Measurements from ENCODE around the gene LLPH. TPM values are rescaled to one million over a fixed set of nuclear protein-coding genes. Genes with fewer than 3 reads are reported as not detected.

LLPH gene
- total RNA-seq, 1 donor from 2014 or later: 33.7 TPM

DNA sequence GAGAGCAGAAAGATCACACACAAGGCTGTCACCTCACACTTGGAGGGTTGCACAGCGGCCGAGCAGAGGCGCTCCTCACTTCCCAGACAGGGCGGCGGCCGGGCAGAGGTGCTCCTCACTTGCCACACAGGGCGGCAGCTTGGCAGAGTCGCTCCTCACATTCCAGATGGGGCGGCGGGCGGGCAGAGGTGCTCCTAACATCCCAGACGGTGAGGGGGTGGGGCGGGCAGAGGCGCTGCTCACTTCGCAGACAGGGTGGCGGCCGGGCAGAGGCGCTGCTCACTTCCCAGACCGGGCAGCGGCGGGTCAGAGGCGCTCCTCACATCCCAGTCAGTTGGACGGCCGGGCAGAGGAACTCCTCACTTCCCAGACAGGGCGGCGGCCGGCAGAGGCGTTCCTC lies 30.2 kb upstream of the LLPH start:
- Mint-ChIP-seq H3K27me3 (ENCODE audit: low read depth) (no peaks in the 10 kb centered on the region), H3K36me3 (ENCODE audit: low read depth) (peaks cover 77% of the 10 kb centered on the region), H3K4me1 (ENCODE audit: low read depth) (peaks cover 25% of the 10 kb centered on the region), H3K4me3 (ENCODE audit: low read depth) (no peak overlapping the region), H3K27ac (no peak overlapping the region), H3K9me3 (peaks cover 23% of the 10 kb centered on the region)
- intact Hi-C loops (cut with micrococcal nuclease): no loop called here
- no peak for DNase-seq (ENCODE audit: low spot score)

- no peaks in the 10 kb centered on the region for H3K27me3 Mint-ChIP-seq (ENCODE audit: low read depth)
These were observed 28.6 kb upstream of the LLPH start for GRCh38 chr12:66159123-66159522.

GRCh38 chr12:66156654-66157053 lies 26.1 kb upstream of the LLPH start:
- H3K4me3 Mint-ChIP-seq (ENCODE audit: low read depth): no peak overlapping the region
- intact Hi-C loops (cut with micrococcal nuclease): no loop called here
- H3K27me3 Mint-ChIP-seq (ENCODE audit: low read depth): no peaks in the 10 kb centered on the region
- no peaks in the 10 kb centered on the region for H3K9me3 Mint-ChIP-seq
- H3K36me3 Mint-ChIP-seq (ENCODE audit: low read depth): peaks cover 47% of the 10 kb centered on the region
- no peak for DNase-seq (ENCODE audit: low spot score)
- peaks cover 17% of the 10 kb centered on the region for H3K4me1 Mint-ChIP-seq (ENCODE audit: low read depth)
- H3K27ac Mint-ChIP-seq: no peak overlapping the region

More at GRCh38 chr12:66159123-66159522, 28.6 kb upstream of the LLPH start:
- peaks cover 65% of the 10 kb centered on the region for H3K36me3 Mint-ChIP-seq (ENCODE audit: low read depth)
- intact Hi-C loops (cut with micrococcal nuclease): no loop called here
- DNase-seq (ENCODE audit: low spot score): no peak
- H3K4me1 Mint-ChIP-seq (ENCODE audit: low read depth): peaks cover 21% of the 10 kb centered on the region
- H3K4me3 Mint-ChIP-seq (ENCODE audit: low read depth): no peak overlapping the region
- peaks cover 9% of the 10 kb centered on the region for H3K9me3 Mint-ChIP-seq
- no peak overlapping the region for H3K27ac Mint-ChIP-seq

GRCh38 chr12:66154776-66155175 lies 24.2 kb upstream of the LLPH start:
- peaks cover 49% of the 10 kb centered on the region for H3K36me3 Mint-ChIP-seq (ENCODE audit: low read depth)
- H3K27me3 Mint-ChIP-seq (ENCODE audit: low read depth): no peaks in the 10 kb centered on the region
- H3K9me3 Mint-ChIP-seq: no peaks in the 10 kb centered on the region
- no peak for DNase-seq (ENCODE audit: low spot score)
- peaks cover 16% of the 10 kb centered on the region for H3K4me1 Mint-ChIP-seq (ENCODE audit: low read depth)
- no peak overlapping the region for H3K27ac Mint-ChIP-seq
- intact Hi-C loops (cut with micrococcal nuclease): no loop called here
- no peak overlapping the region for H3K4me3 Mint-ChIP-seq (ENCODE audit: low read depth)

DNA sequence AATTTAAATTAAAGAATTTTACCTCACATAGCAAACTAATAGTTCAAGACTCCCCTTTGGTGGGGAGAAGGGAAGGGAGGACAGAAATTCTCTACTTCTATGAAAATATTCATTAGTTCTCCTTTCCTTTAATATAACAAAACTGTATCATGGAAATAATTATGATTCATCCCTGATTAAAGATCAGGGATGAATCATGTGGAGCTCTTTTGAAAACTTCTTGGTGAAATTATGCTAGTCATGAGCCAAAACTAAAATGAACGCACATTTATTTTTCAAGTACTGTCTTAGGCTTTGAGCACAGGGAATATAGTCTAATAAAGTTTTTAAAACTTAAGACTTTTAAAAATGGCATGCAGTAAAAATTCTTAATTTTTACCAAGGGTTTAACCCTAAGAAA lies 22.2 kb upstream of the LLPH start:
- intact Hi-C loops (cut with micrococcal nuclease): no loop called here
- Mint-ChIP-seq H3K36me3 (ENCODE audit: low read depth) (peaks cover 41% of the 10 kb centered on the region), H3K27ac (no peak overlapping the region), H3K9me3 (no peaks in the 10 kb centered on the region), H3K4me1 (ENCODE audit: low read depth) (peaks cover 7% of the 10 kb centered on the region), H3K4me3 (ENCODE audit: low read depth) (no peak overlapping the region), H3K27me3 (ENCODE audit: low read depth) (no peaks in the 10 kb centered on the region)
- no peak for DNase-seq (ENCODE audit: low spot score)

- no peak for DNase-seq (ENCODE audit: low spot score)
- intact Hi-C loops (cut with micrococcal nuclease): no loop called here
- Mint-ChIP-seq H3K4me3 (ENCODE audit: low read depth) (no peak overlapping the region), H3K36me3 (ENCODE audit: low read depth) (peaks cover 37% of the 10 kb centered on the region), H3K27ac (no peak overlapping the region), H3K9me3 (no peaks in the 10 kb centered on the region), H3K27me3 (ENCODE audit: low read depth) (no peaks in the 10 kb centered on the region), H3K4me1 (ENCODE audit: low read depth) (peaks cover 15% of the 10 kb centered on the region)
These were observed 19.3 kb upstream of the LLPH start for GRCh38 chr12:66149702-66150398.

GRCh38 chr12:66144791-66145754 lies 14.5 kb upstream of the LLPH start:
- Mint-ChIP-seq H3K9me3 (peaks cover 31% of the 10 kb centered on the region), H3K4me1 (ENCODE audit: low read depth) (peaks cover 19% of the 10 kb centered on the region), H3K4me3 (ENCODE audit: low read depth) (no peak overlapping the region), H3K27ac (peak overlapping the region; percentile 46), H3K36me3 (ENCODE audit: low read depth) (peaks cover 70% of the 10 kb centered on the region), H3K27me3 (ENCODE audit: low read depth) (no peaks in the 10 kb centered on the region)
- DNase-seq (ENCODE audit: low spot score): no peak
- intact Hi-C loops (cut with micrococcal nuclease): loop anchor here (1.0 kb wide), 1 partner anchor 264 kb away; no protein-coding TSS in a partner anchor

DNA sequence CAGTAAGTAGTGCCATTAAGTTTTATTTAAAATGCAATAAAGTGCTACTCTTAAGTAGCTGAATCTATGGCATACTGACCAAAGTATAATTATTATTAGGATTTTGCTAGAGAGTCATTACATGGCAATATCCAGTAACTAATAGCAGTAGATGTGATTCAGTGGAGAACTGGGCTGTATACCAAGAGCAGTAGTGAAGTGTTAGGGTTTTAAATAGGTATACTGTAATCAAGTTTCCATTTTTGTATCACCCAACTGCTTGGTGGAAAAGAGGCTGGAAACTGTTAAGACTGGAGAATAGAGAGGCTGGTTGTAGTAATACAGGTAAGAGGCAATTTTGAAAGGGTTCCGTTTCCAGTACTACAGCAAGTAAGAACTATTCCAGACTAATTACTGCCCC lies 13.3 kb upstream of the LLPH start:
- Mint-ChIP-seq H3K9me3 (peaks cover 41% of the 10 kb centered on the region), H3K4me1 (ENCODE audit: low read depth) (peaks cover 19% of the 10 kb centered on the region), H3K27me3 (ENCODE audit: low read depth) (no peaks in the 10 kb centered on the region), H3K27ac (no peak overlapping the region), H3K4me3 (ENCODE audit: low read depth) (no peak overlapping the region), H3K36me3 (ENCODE audit: low read depth) (peaks cover 76% of the 10 kb centered on the region)
- intact Hi-C loops (cut with micrococcal nuclease): no loop called here
- no peak for DNase-seq (ENCODE audit: low spot score)

GRCh38 chr12:66142826-66143225 lies 12.3 kb upstream of the LLPH start:
- Mint-ChIP-seq H3K4me3 (ENCODE audit: low read depth) (no peak overlapping the region), H3K27me3 (ENCODE audit: low read depth) (no peaks in the 10 kb centered on the region), H3K27ac (no peak overlapping the region), H3K4me1 (ENCODE audit: low read depth) (peaks cover 18% of the 10 kb centered on the region), H3K9me3 (peaks cover 41% of the 10 kb centered on the region), H3K36me3 (ENCODE audit: low read depth) (peaks cover 72% of the 10 kb centered on the region)
- intact Hi-C loops (cut with micrococcal nuclease): no loop called here
- DNase-seq (ENCODE audit: low spot score): no peak

GRCh38 chr12:66141299-66141698 lies 10.7 kb upstream of the LLPH start:
- peaks cover 18% of the 10 kb centered on the region for H3K4me1 Mint-ChIP-seq (ENCODE audit: low read depth)
- no peaks in the 10 kb centered on the region for H3K27me3 Mint-ChIP-seq (ENCODE audit: low read depth)
- peaks cover 41% of the 10 kb centered on the region for H3K9me3 Mint-ChIP-seq
- H3K27ac Mint-ChIP-seq: no peak overlapping the region
- H3K36me3 Mint-ChIP-seq (ENCODE audit: low read depth): peaks cover 86% of the 10 kb centered on the region
- no peak overlapping the region for H3K4me3 Mint-ChIP-seq (ENCODE audit: low read depth)
- no peak for DNase-seq (ENCODE audit: low spot score)
- intact Hi-C loops (cut with micrococcal nuclease): no loop called here

GRCh38 chr12:66140731-66141130 lies 10.2 kb upstream of the LLPH start:
- no peak overlapping the region for H3K27ac Mint-ChIP-seq
- peaks cover 13% of the 10 kb centered on the region for H3K4me1 Mint-ChIP-seq (ENCODE audit: low read depth)
- peaks cover 41% of the 10 kb centered on the region for H3K9me3 Mint-ChIP-seq
- intact Hi-C loops (cut with micrococcal nuclease): no loop called here
- H3K27me3 Mint-ChIP-seq (ENCODE audit: low read depth): no peaks in the 10 kb centered on the region
- peaks cover 84% of the 10 kb centered on the region for H3K36me3 Mint-ChIP-seq (ENCODE audit: low read depth)
- H3K4me3 Mint-ChIP-seq (ENCODE audit: low read depth): no peak overlapping the region
- no peak for DNase-seq (ENCODE audit: low spot score)

DNA sequence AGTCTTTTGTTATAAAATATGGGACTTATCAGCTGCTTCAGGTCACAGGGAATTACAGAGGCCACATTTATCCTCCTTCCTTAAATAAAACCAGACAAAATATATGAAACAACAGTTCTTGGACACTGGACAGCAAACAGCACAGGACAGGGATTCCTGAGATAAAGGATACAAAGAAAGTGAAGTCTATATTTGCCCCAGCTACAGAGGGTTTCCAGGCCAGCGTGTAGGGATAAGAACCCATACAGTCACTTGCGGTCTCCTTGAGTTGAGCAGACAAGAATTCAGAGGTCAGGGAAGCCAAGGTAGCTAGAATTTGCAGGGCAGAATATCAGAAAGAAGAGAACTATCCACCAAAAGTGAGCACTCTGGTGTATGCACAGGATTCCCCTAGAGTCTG lies 8.8 kb upstream of the LLPH start:
- H3K27me3 Mint-ChIP-seq (ENCODE audit: low read depth): no peaks in the 10 kb centered on the region
- no peak for DNase-seq (ENCODE audit: low spot score)
- peaks cover 41% of the 10 kb centered on the region for H3K9me3 Mint-ChIP-seq
- H3K36me3 Mint-ChIP-seq (ENCODE audit: low read depth): peaks cover 73% of the 10 kb centered on the region
- intact Hi-C loops (cut with micrococcal nuclease): no loop called here
- no peaks in the 10 kb centered on the region for H3K4me1 Mint-ChIP-seq (ENCODE audit: low read depth)
- H3K27ac Mint-ChIP-seq: no peak overlapping the region
- no peak overlapping the region for H3K4me3 Mint-ChIP-seq (ENCODE audit: low read depth)

- Mint-ChIP-seq H3K36me3 (ENCODE audit: low read depth) (peaks cover 59% of the 10 kb centered on the region), H3K9me3 (peaks cover 36% of the 10 kb centered on the region), H3K27me3 (ENCODE audit: low read depth) (no peaks in the 10 kb centered on the region), H3K4me3 (ENCODE audit: low read depth) (no peak overlapping the region), H3K27ac (no peak overlapping the region), H3K4me1 (ENCODE audit: low read depth) (no peaks in the 10 kb centered on the region)
- DNase-seq (ENCODE audit: low spot score): no peak
- intact Hi-C loops (cut with micrococcal nuclease): no loop called here
These were observed 7.4 kb upstream of the LLPH start for GRCh38 chr12:66137937-66138336.

Measured in activated T-helper 2 cell treated with anti-CD3 and anti-CD28 coated beads, Interferon-gamma antibody, Interleukin-2, Interleukin-4, amounts not matched to agents 10 μg/mL and 5 μg/mL and 100 μg/mL, durations not matched to agents 14 hours and 24 hours and 36 hours (primary cell).